Measurements from ENCODE around the gene TMEM123. TPM values are rescaled to one million over a fixed set of nuclear protein-coding genes. Genes with fewer than 3 reads are reported as not detected.

TMEM123 gene
- total RNA-seq, 1 experiment from 2014 or later: 400 TPM

DNA sequence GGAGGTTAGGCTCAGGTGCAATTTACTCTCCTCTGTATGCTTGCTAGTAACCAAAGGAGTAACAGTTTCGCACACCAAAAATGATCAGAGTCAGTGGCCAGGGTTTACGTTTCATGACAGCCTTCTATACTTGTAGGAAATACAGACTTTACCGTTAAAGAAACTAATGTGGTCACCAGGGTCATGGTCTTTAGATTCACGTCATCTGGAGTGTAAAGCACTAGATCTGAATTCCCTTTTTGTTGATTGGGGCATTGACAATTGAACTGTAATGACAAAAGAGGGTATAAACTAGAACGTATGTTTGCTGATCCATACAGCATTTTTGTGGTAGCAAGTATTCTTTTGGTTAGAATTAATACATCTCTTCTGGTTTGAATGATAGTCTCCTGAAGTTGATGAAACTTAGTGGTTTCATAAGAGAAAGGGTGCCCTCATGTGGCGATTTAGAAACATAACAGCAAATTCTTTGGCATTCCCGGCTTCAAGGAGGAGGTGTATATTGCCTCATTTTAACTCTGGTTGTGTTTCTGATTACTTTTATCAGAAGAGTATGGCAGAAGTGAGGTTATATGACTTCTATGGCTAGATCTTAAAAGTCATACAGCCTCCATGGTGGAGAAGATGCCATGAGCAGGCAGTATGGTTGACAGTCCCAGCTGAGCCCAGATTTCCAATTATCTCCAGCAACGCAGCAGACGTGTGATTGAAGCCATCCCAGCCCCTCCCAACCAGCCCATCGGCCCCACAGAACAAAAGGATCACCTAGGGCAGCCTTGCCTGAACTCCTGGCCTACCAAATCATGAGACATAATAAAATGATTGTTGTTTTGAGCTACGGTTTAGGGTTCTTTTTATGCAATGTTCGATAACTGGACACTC is 42.8 kb upstream of the TMEM123 start:
- H3K4me1 Mint-ChIP-seq (ENCODE audit: low read depth, unreplicated experiment): peaks cover 25% of the 10 kb centered on the region
- DNase-seq: peak; percentile 57 to 81

DNA sequence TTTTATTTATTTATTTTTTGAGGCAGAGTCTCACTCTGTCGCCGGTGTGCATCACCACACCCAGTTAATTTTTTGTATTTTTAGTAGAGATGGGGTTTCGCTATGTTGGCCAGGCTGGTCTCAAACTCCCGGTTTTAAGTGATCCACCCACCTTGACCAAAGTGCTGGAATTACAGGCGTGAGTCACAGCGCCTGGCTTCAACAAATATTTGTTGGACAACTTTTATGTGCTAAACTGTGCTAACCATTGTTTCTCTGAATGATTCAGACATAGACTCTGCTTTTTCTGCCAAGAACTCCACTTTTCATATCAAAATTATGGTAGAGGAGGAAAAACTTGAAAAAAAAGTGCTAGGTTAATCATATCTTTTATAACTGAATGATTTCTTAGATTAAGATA is 41.7 kb upstream of the TMEM123 start:
- no TSS peak for BruUV-seq (replicated peaks)
- H3K36me3 ChIP-seq (ENCODE audit: control insufficient read depth, insufficient read depth, low read length): no peaks in the 10 kb centered on the region
- no peak overlapping the region for H3K4me3 Mint-ChIP-seq (ENCODE audit: unreplicated experiment)
- POLR2A ChIA-PET: no interaction called here
- intact Hi-C loops (cut with micrococcal nuclease; ENCODE audit: unreplicated experiment): loop anchor here (10.0 kb wide), 1 partner anchor 629 kb away; no protein-coding TSS in a partner anchor
- H3K4me1 ChIP-seq: peaks cover 33% of the 10 kb centered on the region
- no peaks in the 10 kb centered on the region for H3K9me3 ChIP-seq
- no peaks in the 10 kb centered on the region for H3K27me3 Mint-ChIP-seq (ENCODE audit: insufficient read depth, unreplicated experiment)
- no peak overlapping the region for H3K27ac Mint-ChIP-seq (ENCODE audit: unreplicated experiment)
- TF ChIP-seq, protein P1, sequence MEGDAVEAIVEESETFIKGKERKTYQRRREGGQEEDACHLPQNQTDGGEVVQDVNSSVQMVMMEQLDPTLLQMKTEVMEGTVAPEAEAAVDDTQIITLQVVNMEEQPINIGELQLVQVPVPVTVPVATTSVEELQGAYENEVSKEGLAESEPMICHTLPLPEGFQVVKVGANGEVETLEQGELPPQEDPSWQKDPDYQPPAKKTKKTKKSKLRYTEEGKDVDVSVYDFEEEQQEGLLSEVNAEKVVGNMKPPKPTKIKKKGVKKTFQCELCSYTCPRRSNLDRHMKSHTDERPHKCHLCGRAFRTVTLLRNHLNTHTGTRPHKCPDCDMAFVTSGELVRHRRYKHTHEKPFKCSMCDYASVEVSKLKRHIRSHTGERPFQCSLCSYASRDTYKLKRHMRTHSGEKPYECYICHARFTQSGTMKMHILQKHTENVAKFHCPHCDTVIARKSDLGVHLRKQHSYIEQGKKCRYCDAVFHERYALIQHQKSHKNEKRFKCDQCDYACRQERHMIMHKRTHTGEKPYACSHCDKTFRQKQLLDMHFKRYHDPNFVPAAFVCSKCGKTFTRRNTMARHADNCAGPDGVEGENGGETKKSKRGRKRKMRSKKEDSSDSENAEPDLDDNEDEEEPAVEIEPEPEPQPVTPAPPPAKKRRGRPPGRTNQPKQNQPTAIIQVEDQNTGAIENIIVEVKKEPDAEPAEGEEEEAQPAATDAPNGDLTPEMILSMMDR (IDR thresholded peaks at IDR 0.05; ENCODE audit: insufficient read depth in 1 of 2, low read depth in 1 of 2, low read length in 1 of 2, severe bottlenecking in 1 of 2, unreplicated experiment in 1 of 2): no peak
- CTCF ChIA-PET: interaction anchor here (1.0 to 1.7 kb wide), 2 partner anchors 68 to 104 kb away, joined by 4 read pairs; no protein-coding TSS in a partner anchor
- peaks cover 30% of the 10 kb centered on the region for H3K4me1 Mint-ChIP-seq (ENCODE audit: low read depth, unreplicated experiment)
- H3K9me3 Mint-ChIP-seq (ENCODE audit: unreplicated experiment): no peaks in the 10 kb centered on the region
- H3K36me3 Mint-ChIP-seq (ENCODE audit: insufficient read depth, unreplicated experiment): no peaks in the 10 kb centered on the region
- DNase-seq: peak; percentile 60 to 77
- no peak overlapping the region for H3K4me3 ChIP-seq (ENCODE audit: low read depth, low read length)
- H3K27me3 ChIP-seq (replicated peaks; ENCODE audit: control insufficient read depth, insufficient read depth, low read length): no peaks in the 10 kb centered on the region

More for the DNA sequence above, 42.8 kb upstream of the TMEM123 start:
- BruUV-seq (replicated peaks): no TSS peak
- H3K27me3 Mint-ChIP-seq (ENCODE audit: insufficient read depth, unreplicated experiment): no peaks in the 10 kb centered on the region
- Histone ChIP-seq H3K4me1 (peaks cover 33% of the 10 kb centered on the region), H3K9me3 (no peaks in the 10 kb centered on the region), H3K4me3 (ENCODE audit: low read depth, low read length) (no peak overlapping the region), H3K36me3 (ENCODE audit: control insufficient read depth, insufficient read depth, low read length) (no peaks in the 10 kb centered on the region), H3K27me3 (replicated peaks; ENCODE audit: control insufficient read depth, insufficient read depth, low read length) (no peaks in the 10 kb centered on the region)
- H3K27ac Mint-ChIP-seq (ENCODE audit: unreplicated experiment): peak overlapping the region; percentile 72
- peak overlapping the region; percentile 34 for H3K4me3 Mint-ChIP-seq (ENCODE audit: unreplicated experiment)
- POLR2A ChIA-PET: no interaction called here
- TF ChIP-seq, protein P1 (IDR thresholded peaks at IDR 0.05; ENCODE audit: insufficient read depth in 1 of 2, low read depth in 1 of 2, low read length in 1 of 2, severe bottlenecking in 1 of 2, unreplicated experiment in 1 of 2): peak; percentile 82 to 93
- CTCF ChIA-PET: interaction anchor here (1.0 to 1.6 kb wide), 5 partner anchors 105 to 171 kb away, joined by 3 to 30 read pairs (median 8); no protein-coding TSS in a partner anchor
- intact Hi-C loops (cut with micrococcal nuclease; ENCODE audit: unreplicated experiment): loop anchor here (1.0 to 10.0 kb wide), 13 partner anchors 39 to 1068 kb away; no protein-coding TSS in a partner anchor
- no peaks in the 10 kb centered on the region for H3K9me3 Mint-ChIP-seq (ENCODE audit: unreplicated experiment)
- no peaks in the 10 kb centered on the region for H3K36me3 Mint-ChIP-seq (ENCODE audit: insufficient read depth, unreplicated experiment)

DNA sequence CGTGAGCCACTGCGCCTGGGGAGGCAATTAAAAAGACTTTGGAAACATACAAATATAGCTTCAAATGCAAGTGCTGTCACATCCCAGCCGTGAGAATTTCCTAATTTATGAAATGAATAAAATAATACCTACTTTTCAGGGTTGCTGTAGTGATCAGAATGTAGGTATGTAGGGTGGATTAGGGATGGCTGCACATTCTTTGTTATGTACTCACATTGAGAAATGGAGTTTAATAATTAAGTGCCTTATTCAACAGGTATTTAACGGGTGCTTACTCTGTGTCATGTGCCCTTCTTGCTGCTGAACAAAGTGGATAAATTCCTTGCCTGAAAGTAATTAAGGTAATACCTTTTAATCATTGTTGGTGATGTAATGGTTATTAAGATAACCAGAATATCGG is 41.0 kb upstream of the TMEM123 start:
- Mint-ChIP-seq H3K27ac (ENCODE audit: unreplicated experiment) (no peak overlapping the region), H3K27me3 (ENCODE audit: insufficient read depth, unreplicated experiment) (no peaks in the 10 kb centered on the region), H3K4me3 (ENCODE audit: unreplicated experiment) (no peak overlapping the region), H3K4me1 (ENCODE audit: low read depth, unreplicated experiment) (peaks cover 33% of the 10 kb centered on the region), H3K36me3 (ENCODE audit: insufficient read depth, unreplicated experiment) (no peaks in the 10 kb centered on the region), H3K9me3 (ENCODE audit: unreplicated experiment) (no peaks in the 10 kb centered on the region)
- ChIA-PET POLR2A (no interaction called here), CTCF (interaction anchor here (1.0 to 1.7 kb wide), 3 partner anchors 67 to 119 kb away, joined by 3 to 4 read pairs (median 4); no protein-coding TSS in a partner anchor)
- H3K4me1 ChIP-seq: peaks cover 33% of the 10 kb centered on the region
- H3K4me3 ChIP-seq (ENCODE audit: low read depth, low read length): no peak overlapping the region
- no peaks in the 10 kb centered on the region for H3K9me3 ChIP-seq
- no peak for DNase-seq
- no peaks in the 10 kb centered on the region for H3K36me3 ChIP-seq (ENCODE audit: control insufficient read depth, insufficient read depth, low read length)
- intact Hi-C loops (cut with micrococcal nuclease; ENCODE audit: unreplicated experiment): loop anchor here (10.0 kb wide), 1 partner anchor 629 kb away; no protein-coding TSS in a partner anchor
- no TSS peak for BruUV-seq (replicated peaks)
- TF ChIP-seq, protein P1 (IDR thresholded peaks at IDR 0.05; ENCODE audit: insufficient read depth in 1 of 2, low read depth in 1 of 2, low read length in 1 of 2, severe bottlenecking in 1 of 2, unreplicated experiment in 1 of 2): no peak
- no peaks in the 10 kb centered on the region for H3K27me3 ChIP-seq (replicated peaks; ENCODE audit: control insufficient read depth, insufficient read depth, low read length)

All from Caco-2 (cell line).